ENCODE data around the gene HOXC9.

GRCh38 chr12:53994009-53994263, 6.0 kb upstream of the HOXC9 start:
- TF ChIP-seq, protein P1, sequence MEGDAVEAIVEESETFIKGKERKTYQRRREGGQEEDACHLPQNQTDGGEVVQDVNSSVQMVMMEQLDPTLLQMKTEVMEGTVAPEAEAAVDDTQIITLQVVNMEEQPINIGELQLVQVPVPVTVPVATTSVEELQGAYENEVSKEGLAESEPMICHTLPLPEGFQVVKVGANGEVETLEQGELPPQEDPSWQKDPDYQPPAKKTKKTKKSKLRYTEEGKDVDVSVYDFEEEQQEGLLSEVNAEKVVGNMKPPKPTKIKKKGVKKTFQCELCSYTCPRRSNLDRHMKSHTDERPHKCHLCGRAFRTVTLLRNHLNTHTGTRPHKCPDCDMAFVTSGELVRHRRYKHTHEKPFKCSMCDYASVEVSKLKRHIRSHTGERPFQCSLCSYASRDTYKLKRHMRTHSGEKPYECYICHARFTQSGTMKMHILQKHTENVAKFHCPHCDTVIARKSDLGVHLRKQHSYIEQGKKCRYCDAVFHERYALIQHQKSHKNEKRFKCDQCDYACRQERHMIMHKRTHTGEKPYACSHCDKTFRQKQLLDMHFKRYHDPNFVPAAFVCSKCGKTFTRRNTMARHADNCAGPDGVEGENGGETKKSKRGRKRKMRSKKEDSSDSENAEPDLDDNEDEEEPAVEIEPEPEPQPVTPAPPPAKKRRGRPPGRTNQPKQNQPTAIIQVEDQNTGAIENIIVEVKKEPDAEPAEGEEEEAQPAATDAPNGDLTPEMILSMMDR (IDR thresholded peaks at IDR 0.05), result no peak
- no peak for TF ChIP-seq JUN (CRISPR knock-in tag; IDR thresholded peaks at IDR 0.05)
- no peak for TF ChIP-seq ELF4 (CRISPR knock-in tag; IDR thresholded peaks at IDR 0.05; ENCODE audit: low read depth)
- no peak for TF ChIP-seq NR3C1 (CRISPR knock-in tag; conservative IDR thresholded peaks at IDR 0.05; ENCODE audit: low read depth)
- TF ChIP-seq CREM (CRISPR knock-in tag; IDR thresholded peaks at IDR 0.05), result no peak
- no peak for TF ChIP-seq NR1H2 (CRISPR knock-in tag; IDR thresholded peaks at IDR 0.05)
- no peak for TF ChIP-seq ZNF121 (CRISPR knock-in tag; IDR thresholded peaks at IDR 0.05)
- TF ChIP-seq SP1 (CRISPR knock-in tag; conservative IDR thresholded peaks at IDR 0.05), result no peak
- TF ChIP-seq, protein P2, sequence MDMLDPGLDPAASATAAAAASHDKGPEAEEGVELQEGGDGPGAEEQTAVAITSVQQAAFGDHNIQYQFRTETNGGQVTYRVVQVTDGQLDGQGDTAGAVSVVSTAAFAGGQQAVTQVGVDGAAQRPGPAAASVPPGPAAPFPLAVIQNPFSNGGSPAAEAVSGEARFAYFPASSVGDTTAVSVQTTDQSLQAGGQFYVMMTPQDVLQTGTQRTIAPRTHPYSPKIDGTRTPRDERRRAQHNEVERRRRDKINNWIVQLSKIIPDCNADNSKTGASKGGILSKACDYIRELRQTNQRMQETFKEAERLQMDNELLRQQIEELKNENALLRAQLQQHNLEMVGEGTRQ (CRISPR knock-in tag; IDR thresholded peaks at IDR 0.05), result no peak

Measured in WTC11 (cell line).